Muscle layer of duodenum (tissue), 2 donors: ENCODE measurements around the gene CAAP1.
"Not testable (repeated sequence)": the region's sequence is repeated elsewhere in the genome, so short reads cannot be mapped to it uniquely, and the experiment has no call there.

Experiments
- H3K27ac ChIP-seq: one replicate; pipeline ENCODE4 v1.7.0; 2013; ENCODE audit warnings: mild to moderate bottlenecking, low read length
- H3K27me3 ChIP-seq: one replicate; pipeline ENCODE4 v1.7.0; 2013; ENCODE audit warnings: low read depth, mild to moderate bottlenecking, control low read depth, low read length
- H3K36me3 ChIP-seq, 2 donors: one replicate each; pipeline ENCODE4 v1.7.0; 2013; ENCODE audit warnings: low read length in 2 of 2, control low read depth in 1 of 2, mild to moderate bottlenecking in 1 of 2; ENCODE audit not compliant: insufficient read depth in 2 of 2, control insufficient read depth in 1 of 2
- H3K4me1 ChIP-seq, 2 donors: one replicate each; pipeline ENCODE4 v1.7.0; 2013; ENCODE audit warnings: low read length in 2 of 2, mild to moderate bottlenecking in 2 of 2, control low read depth in 1 of 2, moderate library complexity in 1 of 2; ENCODE audit not compliant: insufficient read depth in 2 of 2, control insufficient read depth in 1 of 2
- H3K4me3 ChIP-seq, 2 donors: one replicate each; pipeline ENCODE4 v1.7.0; 2013; ENCODE audit warnings: low read length in 2 of 2, low read depth in 1 of 2, mild to moderate bottlenecking in 1 of 2
- H3K9me3 ChIP-seq, 2 donors: one replicate each; pipeline ENCODE4 v1.7.0; 2013; ENCODE audit warnings: low read length in 2 of 2, control low read depth in 1 of 2, mild to moderate bottlenecking in 1 of 2; ENCODE audit not compliant: control insufficient read depth in 1 of 2
- donor health status: healthy.

Gene CAAP1

DNA sequence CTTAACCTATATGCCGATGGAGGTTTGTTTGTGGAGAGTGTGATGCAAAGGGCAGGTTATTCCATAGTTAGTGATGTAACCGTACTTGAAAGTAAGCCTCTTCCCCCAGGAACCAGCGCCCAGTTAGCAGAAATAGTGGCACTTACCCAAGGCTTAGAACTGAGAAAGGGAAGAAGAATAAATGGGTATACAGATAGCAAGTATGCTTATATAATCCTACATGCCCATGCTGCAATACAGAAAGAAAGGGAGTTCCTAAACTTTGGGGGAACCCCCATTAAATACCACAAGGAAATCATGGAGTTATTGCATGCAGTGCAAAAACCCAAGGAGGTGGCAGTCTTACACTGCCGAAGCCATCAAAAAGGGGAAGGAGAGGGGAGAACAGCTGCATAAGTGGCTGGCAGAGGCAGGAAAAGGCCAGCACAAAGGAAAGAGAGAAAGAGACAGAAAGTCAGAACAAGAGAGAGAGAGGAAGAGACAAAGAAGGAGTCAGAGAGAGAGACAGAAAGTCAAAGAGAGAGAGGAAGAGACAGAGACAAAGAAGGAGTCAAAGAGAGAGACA is 64.1 kb downstream of the CAAP1 start:
- H3K4me1 ChIP-seq, H3K27me3 ChIP-seq, H3K9me3 ChIP-seq, H3K36me3 ChIP-seq, H3K27ac ChIP-seq, H3K4me3 ChIP-seq: not testable (repeated sequence)

DNA sequence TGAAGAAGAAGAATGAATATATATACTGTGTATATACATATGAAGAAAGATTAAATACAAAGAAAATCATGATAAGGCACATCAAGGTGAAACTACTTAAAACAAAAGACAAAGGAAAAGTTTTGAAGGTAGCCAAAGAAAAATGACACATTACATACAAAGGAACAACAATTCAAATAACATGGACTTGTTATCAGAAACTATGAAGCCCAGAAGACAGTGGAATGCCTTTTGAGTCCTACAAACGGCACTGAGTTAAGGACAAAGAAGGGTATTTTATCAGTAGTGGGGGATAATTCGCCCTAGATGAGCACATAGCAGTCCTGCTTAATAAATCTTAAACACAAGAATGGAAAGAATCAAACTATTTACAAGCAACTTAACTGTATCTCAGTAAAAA is 77.8 kb downstream of the CAAP1 start:
- Histone ChIP-seq H3K36me3 (no peaks in the 10 kb centered on the region), H3K4me3 (no peak overlapping the region), H3K27ac (no peak overlapping the region), H3K27me3 (no peaks in the 10 kb centered on the region), H3K9me3 (no peaks in the 10 kb centered on the region), H3K4me1 (no peaks in the 10 kb centered on the region)

GRCh38 chr9:26813247-26813646 is 79.4 kb downstream of the CAAP1 start:
- Histone ChIP-seq H3K4me1 (no peaks in the 10 kb centered on the region), H3K27ac (no peak overlapping the region), H3K4me3 (no peak overlapping the region), H3K27me3 (no peaks in the 10 kb centered on the region), H3K36me3 (no peaks in the 10 kb centered on the region), H3K9me3 (no peaks in the 10 kb centered on the region)

DNA sequence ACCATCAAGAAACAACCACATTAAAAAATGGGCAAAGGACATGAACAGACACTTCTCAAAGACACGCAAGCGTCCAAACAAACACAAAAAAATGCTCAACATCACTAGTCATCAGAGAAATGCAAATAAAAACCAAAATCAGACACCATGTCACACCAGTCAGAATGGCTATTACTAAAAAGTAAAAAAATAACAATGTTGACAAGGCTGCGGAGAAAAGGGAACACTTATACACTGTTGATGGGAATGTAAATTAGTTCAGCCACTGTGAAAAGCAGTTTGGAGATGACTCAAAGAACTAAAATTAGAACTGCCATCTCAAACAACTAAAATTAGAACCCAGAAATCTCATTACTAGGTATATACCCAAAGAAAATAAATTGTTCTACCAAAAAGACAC is 80.4 kb downstream of the CAAP1 start:
- no peaks in the 10 kb centered on the region for H3K4me1 ChIP-seq
- no peak overlapping the region for H3K27ac ChIP-seq
- no peaks in the 10 kb centered on the region for H3K27me3 ChIP-seq
- H3K9me3 ChIP-seq = no peaks in the 10 kb centered on the region
- H3K36me3 ChIP-seq = no peaks in the 10 kb centered on the region
- H3K4me3 ChIP-seq = no peak overlapping the region

DNA sequence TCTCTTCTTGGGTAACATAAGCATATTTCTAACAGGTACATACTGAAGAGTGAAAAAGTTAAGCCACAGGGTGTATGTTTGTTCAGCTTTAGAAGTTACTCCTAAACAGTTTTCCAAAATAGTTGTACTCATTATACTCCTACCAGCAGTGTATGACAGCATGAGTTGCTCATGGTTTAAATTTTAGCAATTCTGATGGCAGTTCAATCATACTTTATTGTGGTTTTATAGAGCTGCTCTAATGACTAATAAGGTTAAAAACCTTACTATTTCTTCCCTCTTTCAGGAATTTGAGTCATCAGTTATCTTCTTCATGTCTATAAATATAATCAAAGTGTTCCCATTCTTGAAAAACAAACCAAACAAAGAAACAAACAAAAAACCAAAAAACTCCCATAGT is 81.5 kb downstream of the CAAP1 start:
- no peak overlapping the region for H3K27ac ChIP-seq
- no peaks in the 10 kb centered on the region for H3K36me3 ChIP-seq
- H3K9me3 ChIP-seq = no peaks in the 10 kb centered on the region

DNA sequence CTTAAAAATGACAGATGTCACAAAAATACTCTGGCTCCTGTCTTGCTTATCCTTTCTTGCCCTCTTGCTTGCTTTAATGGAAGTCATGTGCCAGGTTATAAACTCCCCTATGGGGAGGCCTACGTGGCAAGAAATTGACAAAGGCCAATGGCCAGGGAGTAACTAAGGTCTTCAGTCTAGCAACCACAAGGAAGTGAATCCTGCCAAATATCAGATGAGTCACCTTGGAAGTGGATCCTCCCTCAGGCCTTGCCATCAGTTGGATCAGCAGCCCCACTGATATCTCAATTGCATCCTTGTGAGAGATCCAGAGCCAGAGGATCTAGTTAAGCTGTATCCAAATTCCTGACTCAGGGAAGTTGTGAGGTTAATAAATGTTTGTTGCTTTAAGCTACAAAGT is 82.8 kb downstream of the CAAP1 start:
- Histone ChIP-seq H3K9me3 (no peaks in the 10 kb centered on the region), H3K36me3 (no peaks in the 10 kb centered on the region), H3K27me3 (no peaks in the 10 kb centered on the region), H3K4me3 (no peak overlapping the region), H3K27ac (no peak overlapping the region), H3K4me1 (no peaks in the 10 kb centered on the region)

More for the DNA sequence above, 81.5 kb downstream of the CAAP1 start:
- H3K4me1 ChIP-seq = no peaks in the 10 kb centered on the region
- H3K4me3 ChIP-seq = no peak overlapping the region
- no peaks in the 10 kb centered on the region for H3K27me3 ChIP-seq

DNA sequence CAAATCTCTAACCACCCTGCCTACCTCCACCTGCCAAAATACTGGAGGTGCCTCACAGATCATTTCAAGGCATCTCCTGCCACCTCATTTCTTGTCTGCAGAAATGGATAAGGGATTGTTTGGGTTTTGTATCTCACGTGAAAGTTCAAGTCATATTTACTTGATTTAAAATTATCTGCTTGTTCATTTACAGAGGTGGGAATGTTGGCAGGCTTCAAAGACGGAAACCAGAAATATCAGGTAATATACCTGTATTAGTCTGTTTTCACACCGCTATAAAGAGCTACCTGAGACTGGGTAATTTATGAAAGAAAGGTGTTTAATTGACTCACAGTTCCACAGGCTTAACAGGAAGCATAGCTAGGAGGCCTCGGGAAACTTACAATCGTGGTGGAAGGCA is 85.4 kb downstream of the CAAP1 start:
- Histone ChIP-seq H3K36me3 (no peaks in the 10 kb centered on the region), H3K4me1 (no peaks in the 10 kb centered on the region), H3K4me3 (no peak overlapping the region), H3K27me3 (no peaks in the 10 kb centered on the region), H3K27ac (no peak overlapping the region), H3K9me3 (no peaks in the 10 kb centered on the region)

DNA sequence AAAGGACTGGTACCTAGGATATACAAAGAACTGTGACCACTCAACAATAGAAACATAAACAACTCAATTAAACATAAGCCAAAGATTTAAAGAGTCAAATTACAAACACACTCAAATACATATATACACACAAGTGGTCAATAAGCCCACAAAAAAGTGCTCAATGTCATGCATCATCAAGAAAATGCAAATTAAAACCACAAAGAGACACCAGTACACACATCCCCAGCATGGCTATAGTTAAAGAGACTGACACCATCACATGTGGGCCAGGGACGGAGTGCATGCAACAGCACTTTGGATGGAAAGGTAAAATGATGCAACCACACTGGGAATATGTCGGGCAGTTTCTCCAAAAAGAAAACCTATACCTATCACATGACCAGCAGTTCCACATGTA is 89.7 kb downstream of the CAAP1 start:
- no peak overlapping the region for H3K27ac ChIP-seq

DNA sequence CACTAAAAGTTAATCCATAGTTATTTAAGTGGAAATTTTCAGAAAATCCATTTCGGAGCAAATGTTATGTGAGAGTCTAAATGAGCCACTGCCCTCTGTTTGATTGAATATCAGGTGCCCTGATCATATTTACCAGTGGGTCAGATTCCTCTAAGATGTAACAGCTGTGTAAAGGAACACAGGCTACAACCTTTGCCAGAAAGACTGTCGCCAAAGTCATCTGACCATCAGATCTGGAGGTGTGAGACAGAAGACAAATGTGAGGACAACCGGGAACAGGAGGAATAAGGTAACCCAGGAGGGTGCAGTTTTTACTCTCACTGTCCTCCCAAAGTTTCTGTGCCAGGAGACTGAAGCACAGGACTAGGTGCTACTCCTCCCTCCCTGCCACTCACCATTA is 90.8 kb downstream of the CAAP1 start:
- Histone ChIP-seq H3K27me3 (no peaks in the 10 kb centered on the region), H3K27ac (no peak overlapping the region), H3K36me3 (no peaks in the 10 kb centered on the region), H3K9me3 (no peaks in the 10 kb centered on the region), H3K4me3 (no peak overlapping the region), H3K4me1 (no peaks in the 10 kb centered on the region)

More for the DNA sequence above, 89.7 kb downstream of the CAAP1 start:
- Histone ChIP-seq H3K4me3 (no peak overlapping the region), H3K9me3 (no peaks in the 10 kb centered on the region), H3K27me3 (no peaks in the 10 kb centered on the region), H3K36me3 (no peaks in the 10 kb centered on the region), H3K4me1 (no peaks in the 10 kb centered on the region)

GRCh38 chr9:26800322-26800721 is 92.3 kb downstream of the CAAP1 start:
- no peak overlapping the region for H3K27ac ChIP-seq
- no peaks in the 10 kb centered on the region for H3K27me3 ChIP-seq
- H3K4me3 ChIP-seq = no peak overlapping the region
- H3K9me3 ChIP-seq = no peaks in the 10 kb centered on the region
- H3K36me3 ChIP-seq = no peaks in the 10 kb centered on the region
- no peaks in the 10 kb centered on the region for H3K4me1 ChIP-seq

- Histone ChIP-seq H3K9me3 (peaks cover 0 to 5% of the 10 kb centered on the region in 2 donors), H3K36me3 (no peaks in the 10 kb centered on the region), H3K4me3 (no peak overlapping the region), H3K27me3 (no peaks in the 10 kb centered on the region), H3K27ac (no peak overlapping the region), H3K4me1 (no peaks in the 10 kb centered on the region)
These were observed 101.3 kb downstream of the CAAP1 start for GRCh38 chr9:26791274-26791673.
